Activated CD4-positive, alpha-beta T cell treated with anti-CD3 and anti-CD28 coated beads, Interleukin-2, amount 10 ng/mL, durations not matched to agents 7 days and 5 days (primary cell): ENCODE measurements around the gene FBLL1. TPM values are rescaled to one million over a fixed set of nuclear protein-coding genes. Genes with fewer than 3 reads are reported as not detected.

Experiments
- CTCF ChIA-PET: fragments of 350-600 bp; sonication (Branson Sonifier 250); formaldehyde crosslinking; loops from one replicate; lab custom pipeline; 2021; ENCODE audit warnings: antibody characterized with exemption; lab: Charles Lee
- POLR2A ChIA-PET: fragments of 350-600 bp; sonication (Branson Sonifier 250); formaldehyde crosslinking; loops from one replicate; lab custom pipeline; 2021; ENCODE audit warnings: antibody characterized with exemption; lab: Charles Lee
- DNase-seq: peaks from one replicate; pipeline ENCODE4 v3.0.0-alpha.2; 2020
- H3K27ac Mint-ChIP-seq: one replicate; pipeline ENCODE4 v1.8.0; 2021; ENCODE audit warnings: mild to moderate bottlenecking, moderate library complexity, mixed read lengths
- H3K27me3 Mint-ChIP-seq: one replicate; pipeline ENCODE4 v1.8.0; 2021; ENCODE audit warnings: mixed read lengths
- H3K36me3 Mint-ChIP-seq: one replicate; pipeline ENCODE4 v1.8.0; 2021; ENCODE audit warnings: low read depth, mixed read lengths
- H3K4me1 Mint-ChIP-seq: one replicate; pipeline ENCODE4 v1.8.0; 2021; ENCODE audit warnings: mixed read lengths
- H3K4me3 Mint-ChIP-seq: one replicate; pipeline ENCODE4 v1.8.0; 2021; ENCODE audit warnings: mild to moderate bottlenecking, moderate library complexity, mixed read lengths
- H3K9me3 Mint-ChIP-seq: one replicate; pipeline ENCODE4 v1.8.0; 2021; ENCODE audit warnings: mixed read lengths
- total RNA-seq, 2 experiments: library from RNA; stranded (reverse); gene quantifications; one replicate each; pipeline ENCODE4 v1.2.3, GENCODE V29; 2021

Gene FBLL1
- not detected for total RNA-seq

DNA sequence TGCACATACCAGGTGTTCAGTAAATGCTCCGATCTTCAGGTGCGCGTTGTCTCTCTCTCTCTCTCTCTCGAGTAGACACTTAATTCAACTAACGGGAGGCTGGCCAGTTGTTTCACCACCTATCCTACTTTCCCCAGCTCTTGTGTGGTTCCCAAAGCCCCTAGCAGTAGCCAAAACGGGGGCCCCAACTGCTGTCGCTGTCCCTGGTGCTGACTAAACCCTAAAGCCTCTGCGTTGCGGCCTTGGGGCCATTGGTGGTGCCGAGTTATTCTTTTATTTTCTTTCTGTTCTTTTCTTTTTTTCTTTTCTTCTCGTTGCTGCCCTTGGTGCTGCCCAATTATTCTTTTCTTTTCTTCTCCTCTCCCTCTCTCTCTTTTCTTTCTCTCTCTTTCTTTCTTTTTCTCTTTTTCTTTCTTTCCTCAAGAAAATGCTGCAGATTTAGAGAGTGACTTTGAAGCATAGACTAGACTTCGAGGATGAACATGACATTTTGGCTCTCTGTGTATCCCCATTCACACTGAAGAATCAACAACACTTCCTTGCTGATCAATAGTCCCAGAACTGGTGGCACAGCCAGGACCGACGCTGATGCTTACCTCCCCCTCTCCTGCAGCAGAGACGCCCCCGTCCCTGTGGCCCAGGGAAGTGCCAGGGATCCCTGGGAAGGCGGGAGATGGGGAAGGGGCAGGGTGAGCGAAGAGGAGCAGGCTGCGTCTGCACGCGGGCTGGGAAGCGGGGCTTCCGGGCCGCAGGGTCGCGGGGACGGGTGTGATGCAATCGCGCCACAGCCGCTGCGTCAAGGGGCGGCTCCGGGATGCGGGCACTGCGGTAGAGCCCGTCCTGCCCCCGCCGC lies at the start of gene FBLL1:
Gene FBLL1 (plus strand): TSS at position 785 of the 853 bp plus-strand sequence. CDS start 200 bp downstream, outside the sequence.
- peaks cover 8% of the 10 kb centered on the region for H3K4me1 Mint-ChIP-seq
- ChIA-PET CTCF (no interaction called here), POLR2A (no interaction called here)
- DNase-seq, result peak; percentile 45
- peak within 1 kb of the TSS; percentile 47 for H3K4me3 Mint-ChIP-seq
- peaks cover 7% of the 10 kb centered on the region for H3K36me3 Mint-ChIP-seq
- H3K27me3 Mint-ChIP-seq, result peaks cover 45% of the 10 kb centered on the region
- H3K9me3 Mint-ChIP-seq, result no peaks in the 10 kb centered on the region
- peak within 1 kb of the TSS; percentile 28 for H3K27ac Mint-ChIP-seq

DNA sequence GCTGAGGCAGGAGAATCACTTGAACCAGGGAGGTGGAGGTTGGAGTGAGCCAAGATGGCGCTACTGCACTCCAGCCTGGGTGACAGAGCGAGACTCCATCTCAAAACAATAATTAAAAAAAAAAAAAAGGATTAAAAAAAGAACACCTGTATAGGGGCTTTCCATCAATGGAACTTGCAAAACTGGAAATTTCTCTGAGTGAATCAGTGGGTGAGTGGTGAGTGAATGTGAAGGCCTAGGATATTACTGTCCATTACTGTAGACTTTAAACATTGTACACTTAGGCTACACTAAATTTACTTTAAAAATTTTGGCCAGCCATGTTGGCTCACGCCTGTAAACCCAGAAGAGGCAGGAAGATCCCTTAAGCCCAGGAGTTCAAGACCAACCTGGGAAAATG lies 48.5 kb upstream of the FBLL1 start:
- no peak overlapping the region for H3K4me3 Mint-ChIP-seq
- no peaks in the 10 kb centered on the region for H3K9me3 Mint-ChIP-seq
- no peak overlapping the region for H3K27ac Mint-ChIP-seq
- no peaks in the 10 kb centered on the region for H3K36me3 Mint-ChIP-seq
- ChIA-PET CTCF (interaction anchor here (1.0 kb wide), 1 partner anchor 24 kb away, joined by 3 read pairs; no protein-coding TSS in a partner anchor), POLR2A (no interaction called here)
- no peak for DNase-seq
- H3K4me1 Mint-ChIP-seq, result peaks cover 22% of the 10 kb centered on the region
- H3K27me3 Mint-ChIP-seq, result peaks cover 3% of the 10 kb centered on the region

DNA sequence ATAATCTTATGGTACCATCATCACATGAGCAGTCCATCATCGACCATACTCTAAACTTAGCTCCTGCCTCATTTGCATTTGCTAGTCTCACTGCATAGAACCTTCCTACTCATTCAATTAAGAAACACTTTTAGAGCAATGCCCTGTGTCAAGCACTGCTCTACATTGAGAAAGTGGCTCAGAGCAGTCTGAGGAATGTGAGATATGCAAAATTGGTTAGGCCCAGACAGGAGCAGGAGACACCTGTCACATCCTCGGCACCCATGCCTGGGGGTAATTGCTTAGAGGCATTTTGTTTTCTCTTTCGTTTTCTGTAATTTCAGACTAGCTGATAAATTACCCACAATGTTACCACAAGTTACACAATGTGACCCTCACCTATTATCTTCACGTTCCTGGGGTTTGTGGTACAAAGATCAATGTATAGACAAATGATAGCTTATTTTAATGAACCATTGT lies 47.7 kb upstream of the FBLL1 start:
- Mint-ChIP-seq H3K27me3 (peaks cover 3% of the 10 kb centered on the region), H3K9me3 (no peaks in the 10 kb centered on the region), H3K36me3 (no peaks in the 10 kb centered on the region), H3K4me1 (peaks cover 30% of the 10 kb centered on the region), H3K4me3 (no peak overlapping the region), H3K27ac (no peak overlapping the region)
- CTCF ChIA-PET, result interaction anchor here (0.5 kb wide), 1 partner anchor 54 kb away, joined by 4 read pairs; no protein-coding TSS in a partner anchor
- peak; percentile 28 for DNase-seq
- POLR2A ChIA-PET, result no interaction called here

DNA sequence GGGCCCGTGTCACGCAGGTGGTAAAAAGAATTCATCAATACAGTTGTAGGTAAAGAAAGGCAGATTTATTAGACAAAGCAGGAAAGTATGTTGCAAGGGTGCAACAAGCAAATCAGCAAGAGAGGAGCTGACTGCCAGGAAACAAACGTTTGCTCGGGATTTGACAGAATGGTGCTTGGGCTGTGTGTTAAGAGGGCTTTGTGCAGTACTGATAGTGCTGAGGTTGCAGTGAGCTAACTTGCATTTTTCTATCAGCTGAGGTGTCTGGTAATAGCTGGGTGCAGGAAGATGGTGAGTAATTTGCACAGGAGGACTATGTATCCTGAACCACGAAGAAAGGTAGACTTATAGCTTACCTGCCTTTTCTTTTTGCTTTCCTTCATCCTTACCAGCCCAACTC lies 46.7 kb upstream of the FBLL1 start:
- Mint-ChIP-seq H3K36me3 (peaks cover under 1% of the 10 kb centered on the region), H3K27me3 (peaks cover 3% of the 10 kb centered on the region), H3K27ac (no peak overlapping the region), H3K4me3 (no peak overlapping the region), H3K9me3 (no peaks in the 10 kb centered on the region), H3K4me1 (peaks cover 36% of the 10 kb centered on the region)
- ChIA-PET CTCF (no interaction called here), POLR2A (no interaction called here)
- DNase-seq, result no peak

DNA sequence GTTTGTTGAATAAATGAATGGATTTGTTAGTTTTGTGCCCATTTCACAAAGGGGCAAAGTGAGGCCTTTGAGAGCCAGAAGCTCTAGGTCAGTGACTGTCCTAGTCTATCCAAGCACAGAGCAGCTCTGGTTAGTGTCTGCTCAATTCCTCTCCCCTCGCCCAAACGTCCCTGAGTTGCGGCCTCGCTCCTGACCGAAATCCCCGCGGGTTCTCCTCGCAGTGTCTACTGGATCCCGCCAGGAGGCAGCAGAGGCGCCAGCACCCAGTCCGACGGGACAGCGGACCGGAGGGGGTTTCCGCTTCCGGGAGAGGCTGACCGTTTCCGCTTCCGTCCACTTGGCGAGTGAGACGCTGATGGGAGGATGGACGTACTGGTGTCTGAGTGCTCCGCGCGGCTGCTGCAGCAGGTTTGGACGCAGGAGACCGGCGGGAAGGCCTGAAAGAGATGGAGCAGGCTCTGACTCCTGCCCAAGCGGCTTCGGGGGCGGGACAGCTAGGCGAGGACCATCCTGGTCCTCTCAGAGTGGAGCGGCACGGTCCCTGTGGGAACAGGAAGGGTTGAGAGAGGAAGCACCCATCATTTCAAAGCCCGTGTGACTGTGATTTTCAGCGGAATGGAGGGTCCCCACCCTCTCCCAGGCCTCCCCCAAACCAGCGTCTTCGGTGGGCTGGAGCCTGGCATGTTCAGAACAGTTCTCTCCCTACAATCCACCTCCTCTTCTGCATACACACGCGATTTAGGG lies 42.8 kb upstream of the FBLL1 start, which contains the start of gene RARS1:
Gene RARS1 (plus strand): TSS at position 336 of the 744 bp plus-strand sequence. CDS start 28 bp downstream, at position 364.
- peaks cover 20% of the 10 kb centered on the region for H3K36me3 Mint-ChIP-seq
- no peaks in the 10 kb centered on the region for H3K27me3 Mint-ChIP-seq
- peak; percentile 91 for DNase-seq
- peak within 1 kb of the TSS; percentile 97 for H3K4me3 Mint-ChIP-seq
- peaks cover 45% of the 10 kb centered on the region for H3K4me1 Mint-ChIP-seq
- ChIA-PET CTCF (interaction anchor here (1.0 to 1.3 kb wide), 3 partner anchors 9 to 18 kb away, joined by 3 to 7 read pairs (median 3); no protein-coding TSS in a partner anchor), POLR2A (interaction anchor here (0.6 kb wide), 1 partner anchor 237 kb away, joined by 5 read pairs; no protein-coding TSS in a partner anchor)
- H3K27ac Mint-ChIP-seq, result peak within 1 kb of the TSS; percentile 94
- no peaks in the 10 kb centered on the region for H3K9me3 Mint-ChIP-seq

DNA sequence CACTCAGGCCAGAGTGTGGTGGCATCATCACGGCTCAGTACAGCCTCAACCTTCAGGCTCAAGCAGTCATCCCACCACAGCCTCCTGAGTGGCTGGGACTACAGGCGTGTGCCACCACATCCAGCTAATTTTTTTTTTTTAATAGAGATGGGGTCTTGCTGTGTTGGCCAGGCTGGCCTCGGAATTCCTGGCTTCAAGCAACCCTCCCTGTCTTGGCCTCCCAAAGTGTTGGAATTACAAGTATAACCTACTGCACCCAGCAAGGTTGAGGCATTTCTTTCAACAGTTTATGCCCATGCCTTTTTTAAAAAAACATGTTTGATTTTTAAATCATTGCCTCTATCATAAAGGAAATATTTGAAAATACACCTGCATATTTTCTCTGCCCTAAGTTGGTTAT lies 40.0 kb upstream of the FBLL1 start:
- POLR2A ChIA-PET, result no interaction called here
- peaks cover 32% of the 10 kb centered on the region for H3K4me1 Mint-ChIP-seq
- CTCF ChIA-PET, result no interaction called here
- H3K36me3 Mint-ChIP-seq, result peaks cover 45% of the 10 kb centered on the region
- no peaks in the 10 kb centered on the region for H3K27me3 Mint-ChIP-seq
- H3K27ac Mint-ChIP-seq, result no peak overlapping the region
- DNase-seq, result no peak
- H3K4me3 Mint-ChIP-seq, result no peak overlapping the region
- no peaks in the 10 kb centered on the region for H3K9me3 Mint-ChIP-seq

DNA sequence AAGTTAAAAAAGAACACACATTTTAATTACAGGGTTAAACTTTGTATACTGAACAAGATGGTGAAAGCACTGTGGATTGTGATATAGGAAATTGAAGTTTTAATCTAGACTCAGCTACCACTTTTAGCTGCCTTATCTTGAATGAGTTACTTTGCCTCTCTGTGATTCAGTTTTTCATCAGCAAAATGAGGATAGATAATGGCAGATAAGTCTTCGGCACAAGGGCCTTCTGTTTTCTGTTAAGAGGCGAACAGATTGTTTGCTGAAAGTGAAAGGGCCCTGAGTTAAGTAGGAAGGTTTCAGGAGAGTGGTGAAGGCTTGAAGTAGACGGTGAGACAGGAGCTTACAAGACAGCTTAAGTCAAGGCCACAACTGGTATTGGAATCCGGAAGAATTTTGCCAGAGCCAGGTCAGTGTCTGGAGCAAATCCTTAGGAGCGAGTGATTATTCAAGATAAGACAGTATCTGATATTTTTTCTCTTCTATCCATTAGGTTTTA lies 35.0 kb upstream of the FBLL1 start:
- DNase-seq, result no peak
- peaks cover 2% of the 10 kb centered on the region for H3K4me1 Mint-ChIP-seq
- peaks cover 68% of the 10 kb centered on the region for H3K36me3 Mint-ChIP-seq
- H3K4me3 Mint-ChIP-seq, result no peak overlapping the region
- ChIA-PET POLR2A (interaction anchor here (0.7 kb wide), 1 partner anchor 63 kb away, joined by 4 read pairs; no protein-coding TSS in a partner anchor), CTCF (no interaction called here)
- H3K27me3 Mint-ChIP-seq, result no peaks in the 10 kb centered on the region
- H3K9me3 Mint-ChIP-seq, result no peaks in the 10 kb centered on the region
- no peak overlapping the region for H3K27ac Mint-ChIP-seq

DNA sequence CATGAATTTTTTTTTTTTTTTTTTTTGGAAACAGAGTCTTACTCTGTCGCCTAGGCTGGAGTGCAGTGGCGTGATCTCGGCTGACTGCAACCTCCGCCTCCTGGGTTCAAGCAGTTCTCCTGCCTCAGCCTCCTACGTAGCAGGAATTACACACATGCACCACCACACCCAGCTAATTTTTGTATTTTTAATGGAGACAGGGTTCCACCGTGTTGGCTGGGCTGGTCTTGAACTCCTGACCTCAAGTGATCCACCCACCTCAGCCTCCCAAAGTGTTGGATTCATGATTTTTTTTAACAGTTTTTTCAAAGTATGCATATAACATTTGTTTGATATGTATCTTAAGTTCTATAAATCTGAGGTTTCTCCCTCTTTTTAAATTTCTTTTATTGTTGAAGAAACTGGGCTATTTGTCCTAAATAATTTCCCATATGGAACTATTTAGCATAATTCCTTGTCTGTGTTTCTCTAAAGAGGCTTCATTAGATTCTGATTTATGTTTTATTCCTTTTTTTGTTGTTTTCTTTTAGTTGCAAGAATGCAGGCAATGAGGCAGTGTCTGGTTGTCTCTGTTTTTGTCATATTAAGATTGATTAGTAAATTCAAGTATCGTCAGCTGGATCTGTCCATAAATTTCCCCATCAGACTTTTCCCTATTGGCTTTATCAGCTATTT lies 26.4 kb upstream of the FBLL1 start:
- Mint-ChIP-seq H3K9me3 (no peaks in the 10 kb centered on the region), H3K27me3 (no peaks in the 10 kb centered on the region), H3K27ac (no peak overlapping the region), H3K4me1 (no peaks in the 10 kb centered on the region), H3K36me3 (peaks cover 42% of the 10 kb centered on the region), H3K4me3 (no peak overlapping the region)
- ChIA-PET POLR2A (no interaction called here), CTCF (no interaction called here)
- no peak for DNase-seq

DNA sequence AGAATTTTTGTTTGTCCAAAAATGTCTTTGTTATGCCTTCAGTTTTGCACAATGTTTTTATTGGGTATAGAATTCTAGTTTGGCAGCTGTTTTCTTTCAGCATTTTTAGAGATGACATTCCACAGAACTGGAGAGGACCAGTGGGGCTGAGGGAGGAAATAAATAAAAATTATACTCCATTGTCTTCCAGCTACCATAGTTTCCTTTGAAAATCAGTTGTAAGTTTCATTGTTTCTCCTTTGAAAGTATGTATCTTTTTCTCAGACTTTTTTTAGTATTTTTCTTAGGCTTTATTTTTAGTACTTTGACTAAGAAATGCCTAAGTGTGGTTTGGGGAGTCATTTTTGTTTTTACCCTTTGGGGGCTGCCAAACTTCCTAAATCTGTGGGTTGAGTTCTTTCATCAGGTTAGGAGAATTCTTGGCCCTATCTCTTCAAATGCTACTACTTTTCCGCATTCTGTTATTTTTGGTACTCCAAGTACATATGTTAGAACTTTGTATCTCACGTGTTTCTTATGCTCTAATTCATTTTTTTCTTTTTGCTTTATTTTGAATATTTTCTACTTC lies 15.2 kb upstream of the FBLL1 start:
- ChIA-PET CTCF (no interaction called here), POLR2A (no interaction called here)
- Mint-ChIP-seq H3K36me3 (peaks cover 86% of the 10 kb centered on the region), H3K4me1 (no peaks in the 10 kb centered on the region), H3K27me3 (no peaks in the 10 kb centered on the region), H3K27ac (no peak overlapping the region), H3K9me3 (peaks cover 11% of the 10 kb centered on the region), H3K4me3 (no peak overlapping the region)
- no peak for DNase-seq

DNA sequence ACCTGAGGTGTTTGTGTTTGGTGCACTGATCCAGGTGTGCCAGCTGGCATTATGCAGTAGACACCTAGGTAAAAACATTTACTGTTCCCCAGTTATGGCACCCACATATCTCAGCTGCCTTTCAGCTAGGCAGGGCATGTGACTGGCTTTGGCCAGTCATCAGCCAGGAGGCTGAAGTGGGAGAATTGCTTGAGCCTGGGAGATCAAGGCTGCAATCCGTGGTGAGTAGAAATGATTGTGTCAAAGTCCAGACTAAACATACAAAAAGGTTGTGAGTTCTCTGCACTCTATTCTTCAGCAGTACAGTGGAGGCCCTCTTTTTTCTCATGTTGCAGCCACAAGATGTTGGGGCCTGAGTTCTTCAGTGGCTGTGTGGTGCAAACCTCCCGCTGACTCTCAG lies 3.2 kb upstream of the FBLL1 start:
- Mint-ChIP-seq H3K27me3 (peaks cover 29% of the 10 kb centered on the region), H3K36me3 (peaks cover 12% of the 10 kb centered on the region), H3K4me1 (peaks cover 8% of the 10 kb centered on the region), H3K27ac (no peak overlapping the region), H3K9me3 (no peaks in the 10 kb centered on the region), H3K4me3 (no peak overlapping the region)
- ChIA-PET CTCF (no interaction called here), POLR2A (no interaction called here)
- DNase-seq, result no peak

DNA sequence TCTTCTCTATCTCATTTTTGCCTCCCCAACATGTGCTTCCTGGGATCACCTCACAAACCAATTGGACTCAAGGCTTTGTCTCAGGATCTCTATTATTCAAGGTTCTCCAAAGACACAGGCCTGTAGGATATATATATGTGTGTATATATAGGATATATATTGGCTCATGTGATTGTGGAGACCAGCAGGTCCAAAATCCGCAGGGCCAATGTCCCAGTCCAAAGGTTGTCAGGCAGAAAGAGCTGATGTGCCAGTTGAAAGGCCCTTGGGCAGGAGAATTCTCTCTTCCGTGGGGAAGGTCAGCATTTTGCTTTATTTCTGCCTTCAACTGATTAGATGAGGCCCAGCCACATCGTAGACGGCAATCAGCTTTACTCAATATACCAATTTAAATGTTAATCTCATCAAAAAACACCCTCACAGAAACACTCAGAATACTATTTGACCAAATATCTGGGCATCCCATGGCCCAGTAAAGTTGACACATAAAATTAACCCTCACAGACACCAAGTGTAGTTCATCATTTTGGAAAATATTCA lies 1.3 kb upstream of the FBLL1 start:
- DNase-seq, result no peak
- POLR2A ChIA-PET, result no interaction called here
- no peak overlapping the region for H3K27ac Mint-ChIP-seq
- CTCF ChIA-PET, result no interaction called here
- H3K4me1 Mint-ChIP-seq, result peaks cover 8% of the 10 kb centered on the region
- peaks cover 7% of the 10 kb centered on the region for H3K36me3 Mint-ChIP-seq
- no peaks in the 10 kb centered on the region for H3K9me3 Mint-ChIP-seq
- peaks cover 43% of the 10 kb centered on the region for H3K27me3 Mint-ChIP-seq
- no peak overlapping the region for H3K4me3 Mint-ChIP-seq
